Hepatocyte (in vitro differentiated cells): ENCODE results near the gene INPPL1. TPM values are rescaled to one million over a fixed set of nuclear protein-coding genes. Genes with fewer than 3 reads are reported as not detected.

Experiments
- DNase-seq: peaks from one replicate; pipeline ENCODE4 v3.0.0-alpha.2; 2016; ENCODE audit warnings: low spot score
- H2AFZ ChIP-seq: fragments of 200-600 bp; sonication (generic); 2 replicates; pipeline ENCODE4 v1.6.0; 2016; ENCODE audit warnings: antibody characterized with exemption, mild to moderate bottlenecking
- H3K27ac ChIP-seq: fragments of 200-600 bp; sonication (generic); 2 replicates; pipeline ENCODE4 v1.5.1; 2016; ENCODE audit warnings: mild to moderate bottlenecking
- H3K27me3 ChIP-seq: fragments of 200-600 bp; sonication (generic); 2 replicates; pipeline ENCODE4 v1.6.1; 2016
- H3K36me3 ChIP-seq: fragments of 200-600 bp; sonication (generic); replicated peaks from 2 replicates; pipeline ENCODE4 v1.5.1; 2016; ENCODE audit warnings: low read depth; ENCODE audit not compliant: insufficient read depth
- H3K4me1 ChIP-seq: fragments of 200-600 bp; sonication (generic); 2 replicates; pipeline ENCODE4 v1.5.1; 2016; ENCODE audit warnings: mild to moderate bottlenecking, moderate library complexity; ENCODE audit not compliant: insufficient read depth
- H3K4me2 ChIP-seq: fragments of 200-600 bp; sonication (generic); 2 replicates; pipeline ENCODE4 v1.6.0; 2016
- H3K4me3 ChIP-seq: fragments of 200-600 bp; sonication (generic); 2 replicates; pipeline ENCODE4 v1.5.1; 2016; ENCODE audit warnings: mild to moderate bottlenecking
- H3K79me2 ChIP-seq: fragments of 200-600 bp; sonication (generic); 2 replicates; pipeline ENCODE4 v1.6.0; 2017; ENCODE audit warnings: mild to moderate bottlenecking
- H3K9me2 ChIP-seq: fragments of 200-600 bp; sonication (generic); replicated peaks from 2 replicates; pipeline ENCODE4 v1.6.0; 2017; ENCODE audit warnings: mild to moderate bottlenecking; ENCODE audit not compliant: insufficient read depth
- H3K9me3 ChIP-seq: fragments of 200-600 bp; sonication (generic); 2 replicates; pipeline ENCODE4 v1.5.1; 2016; ENCODE audit warnings: low read depth, mild to moderate bottlenecking
- H4K20me1 ChIP-seq: fragments of 200-600 bp; sonication (generic); 2 replicates; pipeline ENCODE4 v1.6.0; 2016; ENCODE audit warnings: mild to moderate bottlenecking; ENCODE audit not compliant: insufficient read depth, poor library complexity, severe bottlenecking
- EZH2 ChIP-seq: fragments of 200-600 bp; sonication (generic); IDR thresholded peaks from 2 replicates; pipeline ENCODE4 v1.6.1; 2016; ENCODE audit warnings: antibody characterized with exemption, mild to moderate bottlenecking, borderline replicate concordance
- EZH2phosphoT487 ChIP-seq: fragments of 200-600 bp; sonication (generic); IDR thresholded peaks from one replicate; pipeline ENCODE4 v1.6.1; 2018; ENCODE audit warnings: antibody characterized with exemption, mild to moderate bottlenecking, low read depth, moderate library complexity; ENCODE audit not compliant: unreplicated experiment, severe bottlenecking
- WGBS: methylation state at CpG from one replicate; pipeline ENCODE4 v1.1.6; 2016; ENCODE audit warnings: low lambda C conversion rate; ENCODE audit errors: missing lambda C conversion rate; 5-methylcytosine and 5-hydroxymethylcytosine counted together
- polyA plus RNA-seq: library from polyadenylated mRNA; unstranded; fragments of >200 nt; fragmentation: Nextera tagmentation; extraction: Ambion mirVana; gene quantifications from 2 replicates; pipeline ENCODE4 v1.2.1, GENCODE V29; 2016
- total RNA-seq: library from RNA; depleted of rRNA; stranded (reverse); fragments of >200 nt; gene quantifications from 2 replicates; pipeline ENCODE4 v1.2.3, GENCODE V29; 2014
- TF ChIP-seq, protein P1 (sequence below): fragments of 200-600 bp; sonication (generic); IDR thresholded peaks from 2 replicates; pipeline ENCODE4 v1.5.1; 2016; ENCODE audit warnings: antibody characterized with exemption, mild to moderate bottlenecking; ENCODE audit not compliant: poor library complexity

INPPL1 gene
- total and polyA plus RNA-seq, 2 experiments from 2014 or later = 74.8 to 99.4 TPM

- Histone ChIP-seq H2AFZ (no peak overlapping the region), H3K9me3 (no peaks in the 10 kb centered on the region), H3K9me2 (no peaks in the 10 kb centered on the region), H3K27me3 (peaks cover 63% of the 10 kb centered on the region), H3K4me2 (peak overlapping the region; percentile 76), H3K4me3 (no peak overlapping the region), H3K36me3 (no peaks in the 10 kb centered on the region), H4K20me1 (peaks cover 10% of the 10 kb centered on the region), H3K79me2 (no peaks in the 10 kb centered on the region), H3K4me1 (peaks cover 24% of the 10 kb centered on the region), H3K27ac (no peak overlapping the region)
- 7% methylated on average over 60 of the region's 69 CpGs for WGBS
- DNase-seq = peak; percentile 68
- TF ChIP-seq EZH2phosphoT487 (no peak), EZH2 (peak; percentile 28)
Observed at GRCh38 chr11:72239849-72240460, 15.4 kb downstream of the INPPL1 start.

- DNase-seq = peak; percentile 14
- Histone ChIP-seq H4K20me1 (peaks cover 10% of the 10 kb centered on the region), H3K9me2 (no peaks in the 10 kb centered on the region), H3K9me3 (no peaks in the 10 kb centered on the region), H3K27ac (no peak overlapping the region), H2AFZ (no peak overlapping the region), H3K4me3 (no peak overlapping the region), H3K79me2 (no peaks in the 10 kb centered on the region), H3K27me3 (peaks cover 71% of the 10 kb centered on the region), H3K4me1 (peaks cover 24% of the 10 kb centered on the region), H3K4me2 (peak overlapping the region; percentile 76), H3K36me3 (no peaks in the 10 kb centered on the region)
- 24% methylated on average over 43 of the region's 44 CpGs for WGBS
- TF ChIP-seq EZH2phosphoT487 = peak; percentile 60
- TF ChIP-seq, protein P1, sequence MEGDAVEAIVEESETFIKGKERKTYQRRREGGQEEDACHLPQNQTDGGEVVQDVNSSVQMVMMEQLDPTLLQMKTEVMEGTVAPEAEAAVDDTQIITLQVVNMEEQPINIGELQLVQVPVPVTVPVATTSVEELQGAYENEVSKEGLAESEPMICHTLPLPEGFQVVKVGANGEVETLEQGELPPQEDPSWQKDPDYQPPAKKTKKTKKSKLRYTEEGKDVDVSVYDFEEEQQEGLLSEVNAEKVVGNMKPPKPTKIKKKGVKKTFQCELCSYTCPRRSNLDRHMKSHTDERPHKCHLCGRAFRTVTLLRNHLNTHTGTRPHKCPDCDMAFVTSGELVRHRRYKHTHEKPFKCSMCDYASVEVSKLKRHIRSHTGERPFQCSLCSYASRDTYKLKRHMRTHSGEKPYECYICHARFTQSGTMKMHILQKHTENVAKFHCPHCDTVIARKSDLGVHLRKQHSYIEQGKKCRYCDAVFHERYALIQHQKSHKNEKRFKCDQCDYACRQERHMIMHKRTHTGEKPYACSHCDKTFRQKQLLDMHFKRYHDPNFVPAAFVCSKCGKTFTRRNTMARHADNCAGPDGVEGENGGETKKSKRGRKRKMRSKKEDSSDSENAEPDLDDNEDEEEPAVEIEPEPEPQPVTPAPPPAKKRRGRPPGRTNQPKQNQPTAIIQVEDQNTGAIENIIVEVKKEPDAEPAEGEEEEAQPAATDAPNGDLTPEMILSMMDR = no peak
- peak; percentile 47 for TF ChIP-seq EZH2
Observed at GRCh38 chr11:72240461-72241290, 16.1 kb downstream of the INPPL1 start.

- DNase-seq = no peak
- Histone ChIP-seq H3K27me3 (peaks cover 77% of the 10 kb centered on the region), H3K36me3 (no peaks in the 10 kb centered on the region), H3K4me1 (peaks cover 24% of the 10 kb centered on the region), H3K4me3 (no peak overlapping the region), H3K9me2 (no peaks in the 10 kb centered on the region), H3K27ac (no peak overlapping the region), H2AFZ (no peak overlapping the region), H4K20me1 (peaks cover 10% of the 10 kb centered on the region), H3K4me2 (peak overlapping the region; percentile 76), H3K9me3 (no peaks in the 10 kb centered on the region), H3K79me2 (no peaks in the 10 kb centered on the region)
- TF ChIP-seq EZH2phosphoT487 (no peak), EZH2 (no peak)
- TF ChIP-seq, protein P1 = no peak
- 31% methylated on average over 6 of the region's 20 CpGs for WGBS
Observed at GRCh38 chr11:72241291-72241781, 16.8 kb downstream of the INPPL1 start.

GRCh38 chr11:72242141-72242540 is 17.6 kb downstream of the INPPL1 start:
- no peak for DNase-seq
- Histone ChIP-seq H3K4me3 (no peak overlapping the region), H3K36me3 (no peaks in the 10 kb centered on the region), H3K79me2 (no peaks in the 10 kb centered on the region), H3K4me2 (no peak overlapping the region), H3K9me3 (no peaks in the 10 kb centered on the region), H4K20me1 (peaks cover 7% of the 10 kb centered on the region), H3K27ac (no peak overlapping the region), H2AFZ (no peak overlapping the region), H3K9me2 (no peaks in the 10 kb centered on the region), H3K4me1 (peaks cover 24% of the 10 kb centered on the region), H3K27me3 (peaks cover 85% of the 10 kb centered on the region)
- TF ChIP-seq, protein P1 = no peak
- TF ChIP-seq EZH2 = no peak
- TF ChIP-seq EZH2phosphoT487 = no peak
- 96% methylated on average over 2 of the region's 2 CpGs for WGBS
